HG03135 (cell line): Measurements from ENCODE around the gene TNIK.

Experiments
- ATAC-seq: cut with Tn5 transposase; IDR thresholded peaks from one replicate; pipeline ENCODE4 v1.9.1; 2021; ENCODE audit warnings: mild to moderate bottlenecking, moderate library complexity; ENCODE audit not compliant: unreplicated experiment

TNIK gene

DNA sequence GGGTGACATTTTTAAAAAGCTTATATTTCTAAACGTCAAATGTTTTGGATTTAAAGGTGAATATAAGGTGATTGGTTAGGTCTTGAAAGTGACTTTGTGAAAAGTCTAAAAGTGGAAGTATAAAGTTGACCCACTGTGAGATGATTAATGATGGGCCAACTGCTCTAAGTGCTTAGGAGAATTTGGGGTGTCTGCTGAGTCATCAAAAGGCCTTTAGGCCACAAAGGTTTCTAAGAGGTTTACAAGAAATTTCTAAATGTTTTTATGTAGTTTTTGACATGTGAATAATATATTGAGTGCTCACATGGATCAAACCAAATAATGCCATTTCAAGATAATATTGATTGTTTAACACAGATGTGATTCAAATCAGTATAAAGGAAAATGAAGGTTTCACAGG lies 394.5 kb downstream of the TNIK start:
- no peak for ATAC-seq

DNA sequence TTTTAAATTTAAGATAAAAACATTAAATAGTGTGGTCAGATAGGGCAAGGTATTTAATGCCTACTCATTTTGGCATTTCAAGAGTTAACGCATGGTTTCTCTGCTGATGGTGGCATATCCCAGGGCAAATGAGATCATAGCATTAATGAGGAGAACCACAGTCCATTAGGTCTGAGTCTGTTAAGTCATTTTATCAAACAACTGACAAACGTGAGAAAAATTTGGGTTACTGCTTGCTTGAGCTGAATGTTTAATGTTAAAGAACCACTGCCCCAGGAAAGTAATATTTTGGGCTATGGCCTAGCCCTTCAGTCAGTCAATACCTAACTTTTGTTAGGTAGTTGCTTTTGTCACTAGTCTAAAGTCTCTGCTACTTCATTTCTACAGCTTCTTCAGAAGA lies 395.7 kb downstream of the TNIK start:
- no peak for ATAC-seq

DNA sequence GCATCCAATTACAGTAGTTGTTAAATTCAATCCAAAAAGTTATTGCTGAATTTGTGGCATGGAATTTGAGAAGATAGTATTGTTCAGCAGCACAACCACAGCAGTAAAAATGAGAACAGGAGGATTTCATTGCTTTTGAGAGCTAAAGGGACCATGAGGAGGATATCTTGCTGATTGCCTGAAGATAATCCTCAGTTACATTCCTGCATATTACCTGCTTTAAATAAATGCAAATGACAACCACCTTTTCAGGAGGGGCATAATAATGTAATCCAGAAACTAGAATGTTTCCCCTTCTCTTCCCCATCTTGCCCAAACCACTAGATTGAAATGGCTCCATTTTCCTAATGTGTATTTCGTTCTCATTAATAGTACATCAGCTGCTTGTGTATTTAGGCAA lies 398.5 kb downstream of the TNIK start:
- no peak for ATAC-seq

DNA sequence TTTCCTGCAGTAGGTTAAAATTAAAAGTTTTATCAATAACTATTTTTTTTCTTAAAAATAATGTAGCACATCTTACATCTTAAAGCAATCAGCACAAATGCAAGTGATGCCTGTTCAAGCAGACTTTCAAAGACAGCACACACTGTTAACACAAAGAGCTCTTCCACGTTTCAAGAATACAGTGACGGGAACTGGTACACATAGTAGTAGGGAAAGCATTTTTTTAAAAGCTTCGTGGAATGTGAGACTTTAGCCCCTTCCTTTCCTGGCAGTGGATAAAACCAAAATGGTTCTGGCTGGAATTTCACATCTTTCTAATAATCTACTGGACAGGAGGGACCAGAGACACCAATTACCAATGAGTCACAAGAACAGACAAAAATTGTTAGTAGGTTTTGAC lies 400.2 kb downstream of the TNIK start:
- no peak for ATAC-seq

DNA sequence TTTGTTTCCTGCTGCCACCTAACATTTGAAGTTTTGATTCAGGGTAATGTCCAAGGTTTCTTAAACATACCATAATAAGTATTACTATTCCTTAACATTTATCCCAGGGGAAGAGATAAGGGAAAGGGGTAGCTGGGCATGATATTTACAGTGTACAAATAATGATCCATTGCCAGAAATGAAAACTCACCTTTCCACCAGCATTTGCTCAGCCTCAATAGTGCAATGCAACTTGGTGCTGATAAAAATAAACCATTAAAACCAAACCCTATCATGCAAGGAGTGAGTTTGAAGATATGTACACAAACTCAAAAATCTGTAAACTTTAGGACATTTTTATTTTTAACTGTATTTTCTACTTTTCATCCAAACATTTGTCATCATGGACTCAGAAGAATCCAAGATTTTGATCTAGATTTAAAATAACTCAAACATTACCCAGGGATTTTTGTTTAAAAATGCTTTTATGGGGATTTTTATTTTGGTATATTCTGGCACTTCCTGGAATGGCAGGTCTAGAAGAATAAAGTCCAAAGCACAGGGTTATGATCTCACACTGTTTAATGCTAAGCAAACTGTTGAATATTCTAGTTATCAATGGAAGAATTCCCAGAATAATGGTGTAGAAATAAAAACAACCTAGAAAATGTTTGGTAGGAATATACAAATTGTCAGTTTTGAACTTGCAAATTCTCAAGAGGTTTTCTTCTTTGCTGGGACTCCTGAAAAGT lies 401.2 kb downstream of the TNIK start:
- no peak for ATAC-seq

DNA sequence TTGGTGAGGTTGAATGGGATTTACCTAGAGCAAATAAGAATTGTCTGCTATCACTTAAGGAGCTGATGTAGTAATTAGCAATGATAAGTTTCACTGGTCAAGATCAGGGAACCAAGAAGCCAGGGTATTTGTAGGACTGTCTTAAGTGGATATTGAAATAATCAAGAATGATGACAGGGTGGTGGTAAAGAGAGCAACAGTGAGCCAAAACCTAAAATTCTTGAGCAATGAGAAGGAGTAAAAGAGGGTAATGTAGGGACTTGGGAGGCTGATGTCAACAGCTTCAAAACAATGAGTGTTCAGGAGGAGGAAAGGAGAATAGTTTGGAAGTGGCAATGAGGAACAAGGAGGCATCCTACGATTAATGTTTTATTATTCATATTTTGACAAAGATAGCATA lies 402.1 kb downstream of the TNIK start:
- ATAC-seq, result no peak

DNA sequence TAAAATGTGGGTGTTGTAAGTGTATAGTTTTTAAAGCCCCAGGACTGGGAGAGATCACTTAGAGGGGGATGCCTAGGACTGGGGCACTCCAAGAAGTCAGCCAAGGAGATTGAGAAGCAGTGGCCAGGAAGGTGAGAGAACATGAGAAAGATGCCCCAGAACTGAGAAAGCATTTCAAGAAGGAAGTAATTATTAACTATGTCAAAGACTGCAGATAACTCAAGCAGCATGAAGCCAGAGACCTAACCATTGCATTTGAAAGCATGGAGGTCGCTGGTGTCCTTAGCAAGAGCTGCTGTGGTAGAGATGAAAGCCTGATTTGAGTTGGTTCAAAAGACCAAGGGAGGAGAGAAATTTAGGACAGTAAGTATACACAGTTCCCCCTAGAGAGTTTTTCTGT lies 403.1 kb downstream of the TNIK start:
- no peak for ATAC-seq

DNA sequence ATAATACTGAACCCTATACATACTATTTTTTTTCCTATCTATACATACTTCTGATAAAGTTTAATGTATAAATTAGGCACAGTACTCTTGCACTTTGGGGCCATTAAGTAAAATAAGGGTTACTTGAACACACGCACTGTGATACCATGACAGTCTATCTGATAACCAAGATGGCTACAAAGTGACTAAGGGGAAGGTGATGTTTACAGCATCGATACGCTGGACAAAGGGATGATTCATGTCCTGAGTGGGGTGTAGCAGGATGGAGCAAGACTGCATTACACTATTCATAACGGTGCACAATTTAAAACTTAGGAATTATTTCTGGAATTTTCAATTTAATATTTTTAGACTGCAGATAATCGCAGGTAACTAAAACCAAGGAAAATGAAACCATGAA lies 403.7 kb downstream of the TNIK start:
- ATAC-seq, result no peak

DNA sequence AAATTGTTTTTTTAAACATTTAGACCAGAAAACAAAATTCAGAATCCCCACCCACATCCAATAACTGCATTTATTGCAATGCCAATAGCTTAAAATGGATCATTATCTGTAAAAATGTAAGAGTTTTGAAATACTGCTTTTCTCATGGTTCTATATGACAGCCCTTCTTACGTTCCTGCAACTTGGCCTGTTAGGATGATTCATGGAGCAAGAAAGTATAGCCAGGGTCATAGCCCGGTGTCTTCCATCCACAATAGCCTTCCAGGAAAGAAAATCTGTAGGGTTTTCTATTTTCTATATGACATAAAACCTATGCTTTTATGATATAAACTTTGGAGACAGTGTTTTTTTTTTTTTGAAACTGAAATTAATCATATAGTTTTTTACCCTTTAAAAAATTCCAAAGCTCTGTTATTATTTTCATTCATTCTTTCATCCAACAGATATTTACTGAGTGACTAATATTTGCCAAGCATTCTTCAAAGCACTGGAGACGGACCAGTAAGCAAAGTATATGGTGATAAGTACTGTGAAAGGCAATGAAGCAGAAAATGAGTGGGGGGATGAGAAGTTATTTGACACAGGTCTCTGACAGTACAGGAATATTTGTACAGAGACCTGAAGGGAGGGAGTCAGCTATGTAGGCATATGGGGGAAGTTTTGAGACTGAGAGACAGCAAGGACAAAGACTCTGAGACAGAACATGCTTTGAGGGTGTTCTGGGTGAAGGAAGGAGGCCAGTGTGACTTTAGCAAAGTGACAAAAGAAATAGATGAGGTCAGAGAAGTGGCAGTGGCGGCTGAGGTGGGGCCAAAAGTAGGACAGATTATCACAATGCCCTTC lies 404.6 kb downstream of the TNIK start:
- ATAC-seq, result no peak

DNA sequence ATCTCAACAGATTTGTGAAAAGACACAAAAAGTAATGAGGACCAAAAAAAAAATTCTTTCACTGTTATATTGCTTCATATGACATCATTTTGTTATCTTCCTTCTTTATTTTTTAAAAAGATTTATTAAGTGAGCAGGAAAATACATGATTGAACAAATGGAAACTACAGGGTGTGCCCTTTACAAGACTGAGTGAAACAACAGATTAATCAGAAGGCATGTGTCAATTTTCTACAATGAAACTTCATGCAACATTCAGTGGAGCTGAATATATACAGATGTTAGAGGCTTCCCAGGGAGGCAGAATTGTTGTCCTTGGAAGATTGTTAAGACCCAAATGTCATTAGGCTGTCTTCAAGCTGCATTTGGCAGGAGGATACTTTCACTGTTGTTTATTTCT lies 405.3 kb downstream of the TNIK start:
- no peak for ATAC-seq

DNA sequence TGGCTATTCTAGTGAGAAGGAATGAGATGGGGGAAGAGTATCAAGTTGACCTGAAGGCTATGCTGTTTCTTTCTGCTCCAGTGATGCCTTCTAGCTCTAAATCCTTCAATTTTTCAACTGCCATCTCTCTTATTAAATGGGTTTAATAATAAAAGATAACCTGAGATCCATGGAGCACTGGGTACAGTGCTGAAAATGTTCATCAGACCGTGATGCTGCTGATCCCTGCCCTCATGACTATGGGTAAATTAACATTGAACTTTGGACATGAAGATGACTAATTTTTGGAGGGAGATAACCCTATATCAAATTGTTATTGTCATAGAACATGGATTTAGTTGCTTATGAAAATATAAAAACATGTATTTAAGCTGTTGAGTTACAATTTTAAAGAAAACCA lies 406.0 kb downstream of the TNIK start:
- ATAC-seq, result no peak

DNA sequence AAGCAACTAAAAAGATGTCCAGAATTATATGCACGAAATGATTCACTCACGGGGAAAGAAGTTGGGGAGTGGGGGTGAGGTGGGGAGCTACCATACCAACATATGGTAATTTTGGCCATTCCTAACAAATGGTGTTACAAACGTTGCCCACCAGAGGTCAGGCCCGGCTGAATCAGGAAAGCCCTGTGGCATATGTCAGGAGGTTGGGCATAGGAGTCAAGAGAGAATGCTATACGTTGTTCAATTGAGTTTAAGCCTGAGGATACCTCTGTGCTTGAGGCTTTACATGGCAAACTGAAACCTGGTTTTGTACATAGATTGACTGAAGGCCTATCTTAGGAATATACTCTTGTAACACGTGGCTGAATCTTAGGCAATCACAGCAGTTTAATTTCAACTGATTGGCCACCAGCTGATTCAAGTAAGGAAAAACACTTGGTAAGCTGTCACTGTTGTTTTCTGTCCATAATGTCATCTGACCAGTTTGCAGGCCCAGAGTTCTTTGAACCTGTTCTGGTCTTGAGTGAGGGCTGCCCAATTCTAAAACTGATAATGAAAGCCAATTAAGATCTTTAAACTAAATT lies 410.3 kb downstream of the TNIK start:
- ATAC-seq, result peak; percentile 85

DNA sequence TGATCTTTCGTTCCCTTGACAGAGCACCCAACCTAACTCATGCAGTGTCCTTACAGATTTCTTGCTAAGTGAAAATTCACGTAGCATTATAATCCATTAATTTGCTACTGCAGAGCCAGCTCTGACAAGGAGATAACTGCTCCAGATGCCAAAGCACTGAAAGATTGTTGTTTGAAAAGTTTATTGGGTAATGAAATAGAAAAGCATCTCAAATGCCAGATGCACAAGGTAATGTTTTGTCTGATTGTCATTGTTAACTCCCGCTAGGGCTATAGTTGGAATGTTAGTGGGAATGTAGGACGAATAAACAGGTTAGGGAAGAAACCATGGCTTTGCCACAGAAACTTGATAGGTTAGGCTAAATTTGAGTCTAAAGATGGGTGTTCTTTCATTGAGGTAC lies 413.4 kb downstream of the TNIK start:
- ATAC-seq, result no peak

DNA sequence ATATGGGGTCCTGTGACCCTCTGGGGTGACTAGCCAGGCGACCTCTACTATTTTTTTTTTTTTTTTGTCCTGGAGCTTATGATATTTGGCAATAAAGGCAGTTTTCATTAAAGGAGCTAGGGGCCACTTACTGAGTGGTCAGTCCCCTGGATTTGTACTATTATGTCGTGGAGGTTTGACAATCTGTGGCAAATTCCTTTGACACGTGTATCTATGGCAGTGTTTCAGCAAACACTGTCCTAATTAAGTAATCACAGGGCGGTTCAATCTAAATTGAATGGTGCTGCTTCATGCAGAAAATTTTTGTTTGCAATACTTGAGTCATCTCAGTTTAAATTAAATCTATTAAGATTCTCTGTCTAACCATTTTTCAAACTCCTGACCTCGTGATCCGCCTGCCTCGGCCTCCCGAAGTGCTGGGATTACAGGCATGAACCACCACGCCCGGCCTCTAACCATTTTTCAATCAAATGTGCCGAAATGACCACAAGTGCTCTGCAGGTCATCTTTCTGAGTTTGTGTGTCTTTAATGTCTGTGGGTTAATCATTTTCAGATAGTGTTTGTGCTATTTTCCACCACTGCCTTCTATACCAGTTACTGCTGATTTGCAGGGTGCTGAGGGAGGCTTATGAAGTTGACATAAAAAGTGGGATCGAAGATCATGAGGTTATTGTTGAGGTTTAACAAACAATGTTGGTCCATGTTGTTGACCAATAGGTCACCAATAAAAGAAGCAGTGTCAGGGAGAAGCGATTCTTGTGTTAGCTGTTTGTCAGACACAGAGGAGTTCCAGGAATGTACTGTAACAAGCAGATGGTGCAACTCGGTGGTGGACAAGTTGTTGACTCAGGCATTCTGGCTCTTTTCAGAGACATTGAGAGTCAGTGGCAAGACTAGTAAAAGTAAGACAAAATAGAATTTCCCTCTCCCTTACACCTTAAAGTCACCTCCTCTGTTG lies 415.1 kb downstream of the TNIK start:
- ATAC-seq, result no peak

DNA sequence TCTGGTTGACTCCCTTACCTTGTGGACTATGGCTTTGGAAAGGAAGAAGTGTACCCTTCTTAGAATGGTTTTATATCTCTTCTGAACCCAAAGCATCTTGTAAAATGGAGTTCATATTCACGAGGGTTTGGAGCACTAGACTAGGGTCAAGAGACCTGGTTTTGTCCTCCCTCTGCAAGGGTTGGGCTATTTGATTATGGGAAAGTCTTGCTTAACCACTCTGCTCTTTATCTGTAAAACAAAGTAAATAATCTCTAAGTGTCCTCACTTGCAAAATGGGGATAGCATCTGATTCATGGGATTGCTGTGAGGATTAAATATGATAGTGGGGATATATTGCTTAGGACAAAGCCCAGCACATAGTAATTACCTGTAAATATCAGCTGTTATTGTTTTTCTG lies 415.8 kb downstream of the TNIK start:
- no peak for ATAC-seq

DNA sequence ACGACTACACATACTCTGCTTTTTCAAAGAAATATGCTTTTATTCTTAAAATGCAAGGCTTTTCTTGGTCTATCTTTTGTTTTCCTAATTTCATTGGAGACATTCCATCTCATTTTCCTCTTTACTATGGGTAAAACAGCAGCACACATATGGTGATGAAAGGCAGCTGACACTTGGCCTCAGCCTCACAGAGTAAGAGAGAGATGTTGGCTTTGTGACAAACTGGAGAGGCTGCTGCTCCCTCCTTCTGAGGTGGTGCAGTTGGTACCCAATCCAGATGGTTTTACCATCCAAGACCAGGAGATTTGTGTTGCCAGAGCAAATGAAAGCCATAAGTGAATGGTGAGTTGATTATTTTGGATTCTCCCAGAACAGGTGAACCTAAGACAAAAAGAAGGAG lies 420.5 kb downstream of the TNIK start:
- no peak for ATAC-seq

DNA sequence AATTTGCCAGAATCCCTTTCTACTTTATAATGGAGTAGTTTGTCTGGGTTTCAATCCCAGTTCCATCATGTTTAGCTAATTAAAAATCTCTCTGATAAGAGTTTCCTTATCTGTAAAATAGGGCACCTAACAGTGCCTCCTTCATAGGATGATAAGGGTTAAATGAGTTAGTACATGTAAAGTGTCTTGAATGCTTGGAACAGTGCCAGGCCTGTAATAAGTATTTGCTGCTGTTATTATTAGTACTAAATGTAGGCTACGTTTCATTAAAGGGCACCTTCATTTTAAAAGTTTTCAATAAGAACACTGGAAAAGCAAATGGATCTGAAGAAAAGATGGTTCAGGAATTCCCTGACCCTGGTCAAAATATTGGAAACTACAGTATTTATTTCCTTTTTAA lies 421.9 kb downstream of the TNIK start:
- ATAC-seq, result no peak

DNA sequence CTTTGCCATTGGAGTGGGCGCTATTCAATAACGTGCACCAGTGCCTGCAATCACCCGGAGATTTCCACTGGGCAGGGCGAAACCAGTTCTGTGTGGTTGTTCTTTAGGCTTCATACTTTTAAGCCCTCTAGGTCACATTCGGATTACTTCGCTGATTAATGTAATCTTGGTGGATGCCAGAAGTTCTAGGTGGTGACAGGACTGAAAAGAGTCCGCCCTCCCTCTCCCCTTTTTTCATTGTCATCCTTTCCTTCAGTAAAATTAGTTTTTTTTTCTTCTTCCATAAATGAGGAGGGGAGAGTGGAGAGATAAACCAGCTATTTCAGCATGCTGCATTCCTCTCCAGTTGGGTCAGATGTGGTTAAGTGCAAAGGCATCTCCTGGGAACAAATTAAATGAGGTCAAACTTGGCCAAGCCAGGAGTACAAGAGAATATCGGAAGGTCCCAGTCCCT lies 431.4 kb downstream of the TNIK start:
- ATAC-seq, result no peak

DNA sequence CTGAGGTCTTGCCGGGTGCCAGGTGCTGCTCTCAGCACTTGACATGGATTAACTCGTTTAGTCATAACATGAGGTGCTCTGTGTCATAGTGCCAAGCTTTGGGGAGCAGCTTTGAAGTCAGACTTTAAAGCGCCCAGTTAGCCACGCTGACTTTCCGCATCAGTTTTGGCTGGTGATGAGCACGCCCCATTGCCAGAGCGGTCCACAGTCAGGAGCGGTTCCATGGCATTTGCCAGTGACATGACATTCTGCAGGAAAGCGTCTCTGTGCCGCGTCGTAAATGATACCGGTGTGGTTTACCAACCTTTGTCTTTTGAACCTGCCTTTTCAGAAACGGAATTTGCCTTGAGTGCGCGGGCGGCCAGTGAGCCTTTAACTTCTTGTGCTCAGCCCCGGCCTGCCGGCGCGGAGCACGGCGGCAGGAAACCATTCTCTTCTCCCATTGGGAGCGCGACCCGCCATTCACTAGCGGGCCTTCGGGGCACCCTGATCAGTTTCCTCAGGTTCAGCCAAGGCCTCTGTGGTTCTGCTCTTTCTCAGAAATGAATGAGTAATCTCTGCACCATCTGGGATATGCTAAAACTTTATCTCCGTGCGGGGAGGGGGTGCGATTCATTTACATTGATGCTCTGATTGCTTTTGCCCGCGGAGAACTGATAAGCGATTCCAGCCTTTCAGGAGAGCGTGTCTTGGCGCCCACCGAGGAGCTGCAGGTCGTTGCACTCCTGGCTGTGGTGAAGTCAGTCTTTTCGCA lies 432.0 kb downstream of the TNIK start:
- ATAC-seq, result no peak

DNA sequence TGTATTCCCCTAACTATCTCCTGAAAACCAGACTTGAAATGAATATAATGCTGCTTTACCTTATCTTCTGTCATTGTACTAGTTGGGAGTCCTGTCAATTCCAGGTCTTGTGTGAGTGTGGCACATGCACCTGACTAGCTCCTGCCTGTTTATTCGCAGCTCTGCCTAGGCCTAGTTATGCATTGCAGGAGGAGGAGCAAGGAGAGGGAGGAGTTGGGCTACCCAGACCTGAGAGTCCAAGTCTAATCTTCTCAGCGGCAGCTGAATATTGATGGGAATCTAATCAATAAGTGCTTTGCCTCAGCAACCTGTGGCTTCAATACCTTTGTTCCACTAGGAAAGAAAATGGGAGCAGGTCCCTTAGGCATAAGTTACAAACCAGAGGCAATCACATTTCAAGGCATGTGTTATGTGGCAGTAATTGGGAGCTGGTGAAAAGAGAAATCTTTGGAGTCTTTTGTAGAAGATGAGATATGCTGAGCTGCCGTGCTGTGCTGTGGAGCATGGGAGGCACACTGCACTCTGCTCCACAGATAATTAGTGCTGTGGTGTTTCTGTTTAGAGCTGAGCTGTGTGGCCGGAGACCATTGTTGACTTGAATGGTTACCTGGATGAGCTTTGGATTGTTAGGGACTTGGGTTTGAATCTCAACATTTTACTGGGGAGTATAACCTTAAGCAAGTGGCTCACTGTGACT lies 433.5 kb downstream of the TNIK start, which contains the start of gene SLC2A2:
SLC2A2 (minus strand) TSS at position 124 of the 697 bp plus-strand sequence; CDS start at position 74, 50 bp downstream.
- no peak for ATAC-seq
